ENCODE data around the gene CYFIP1. TPM values are rescaled to one million over a fixed set of nuclear protein-coding genes. Genes with fewer than 3 reads are reported as not detected.
A peak's percentile ranks its signal among the peaks of the same experiment; 100 is the strongest.

CYFIP1 gene
- total and polyA plus RNA-seq, 5 donors from 2014 or later = 1.1 to 7.6 (median 2.0) TPM

GRCh38 chr15:22873841-22874240, 106.3 kb downstream of the CYFIP1 start:
- ATAC-seq (ENCODE audit: low read depth in 2 of 2) (no peak), DNase-seq (no peak)

GRCh38 chr15:22872936-22873701, 107.0 kb downstream of the CYFIP1 start:
- Histone ChIP-seq H3K27ac (ENCODE audit: insufficient read depth, low read length, poor library complexity, severe bottlenecking) (no peak overlapping the region), H3K36me3 (ENCODE audit: control insufficient read depth, insufficient read depth, low read length) (peaks cover 15% of the 10 kb centered on the region), H3K4me3 (ENCODE audit: low read depth, low read length) (no peak overlapping the region), H3K27me3 (ENCODE audit: control insufficient read depth, insufficient read depth, low read length) (no peaks in the 10 kb centered on the region), H3K4me1 (ENCODE audit: control insufficient read depth, insufficient read depth, low read length, poor library complexity, severe bottlenecking) (no peaks in the 10 kb centered on the region), H3K9me3 (ENCODE audit: control insufficient read depth in 2 of 2, low read length in 2 of 2) (no peaks in the 10 kb centered on the region)
- H3K27ac Mint-ChIP-seq = no peak overlapping the region
- peaks cover 0 to 1% (median 0%) of the 10 kb centered on the region in 7 donors for H3K9me3 Mint-ChIP-seq
- no peak for DNase-seq
- no peak overlapping the region for H3K4me3 Mint-ChIP-seq
- no peaks in the 10 kb centered on the region for H3K27me3 Mint-ChIP-seq
- no peak for ATAC-seq (ENCODE audit: low read depth in 2 of 2)
- no peaks in the 10 kb centered on the region for H3K4me1 Mint-ChIP-seq
- peaks cover 5% of the 10 kb centered on the region for H3K36me3 Mint-ChIP-seq

More at GRCh38 chr15:22873841-22874240, 106.3 kb downstream of the CYFIP1 start:
- Histone ChIP-seq H3K4me3 (ENCODE audit: low read depth, low read length) (no peak overlapping the region), H3K9me3 (ENCODE audit: control insufficient read depth in 2 of 2, low read length in 2 of 2) (no peaks in the 10 kb centered on the region), H3K27ac (ENCODE audit: insufficient read depth, low read length, poor library complexity, severe bottlenecking) (no peak overlapping the region), H3K27me3 (ENCODE audit: control insufficient read depth, insufficient read depth, low read length) (no peaks in the 10 kb centered on the region), H3K4me1 (ENCODE audit: control insufficient read depth, insufficient read depth, low read length, poor library complexity, severe bottlenecking) (no peaks in the 10 kb centered on the region), H3K36me3 (ENCODE audit: control insufficient read depth, insufficient read depth, low read length) (peaks cover 9% of the 10 kb centered on the region)
- Mint-ChIP-seq H3K9me3 (peaks cover 0 to 1% (median 0%) of the 10 kb centered on the region in 7 donors), H3K4me1 (no peaks in the 10 kb centered on the region), H3K4me3 (no peak overlapping the region), H3K27ac (no peak overlapping the region), H3K27me3 (no peaks in the 10 kb centered on the region), H3K36me3 (peaks cover 9% of the 10 kb centered on the region)

GRCh38 chr15:22871481-22872086, 108.6 kb downstream of the CYFIP1 start:
- Histone ChIP-seq H3K27me3 (ENCODE audit: control insufficient read depth, insufficient read depth, low read length) (no peaks in the 10 kb centered on the region), H3K4me3 (ENCODE audit: low read depth, low read length) (no peak overlapping the region), H3K27ac (ENCODE audit: insufficient read depth, low read length, poor library complexity, severe bottlenecking) (no peak overlapping the region), H3K36me3 (ENCODE audit: control insufficient read depth, insufficient read depth, low read length) (peaks cover 24% of the 10 kb centered on the region), H3K9me3 (ENCODE audit: control insufficient read depth in 2 of 2, low read length in 2 of 2) (no peaks in the 10 kb centered on the region), H3K4me1 (ENCODE audit: control insufficient read depth, insufficient read depth, low read length, poor library complexity, severe bottlenecking) (no peaks in the 10 kb centered on the region)
- H3K27me3 Mint-ChIP-seq = no peaks in the 10 kb centered on the region
- H3K27ac Mint-ChIP-seq = peak overlapping the region in 2 of 3 donors; percentile 31 to 66
- H3K4me1 Mint-ChIP-seq = no peaks in the 10 kb centered on the region
- no peak for DNase-seq
- H3K9me3 Mint-ChIP-seq = peaks cover 0 to 1% (median 0%) of the 10 kb centered on the region in 7 donors
- ATAC-seq (ENCODE audit: low read depth in 2 of 2) = no peak
- peaks cover 9% of the 10 kb centered on the region for H3K36me3 Mint-ChIP-seq
- no peak overlapping the region for H3K4me3 Mint-ChIP-seq

GRCh38 chr15:22870865-22871264, 109.3 kb downstream of the CYFIP1 start:
- H3K27me3 Mint-ChIP-seq = no peaks in the 10 kb centered on the region
- no peaks in the 10 kb centered on the region for H3K4me1 Mint-ChIP-seq
- no peak for ATAC-seq (ENCODE audit: low read depth in 2 of 2)
- peaks cover 16% of the 10 kb centered on the region for H3K36me3 Mint-ChIP-seq
- Histone ChIP-seq H3K9me3 (ENCODE audit: control insufficient read depth in 2 of 2, low read length in 2 of 2) (no peaks in the 10 kb centered on the region), H3K27me3 (ENCODE audit: control insufficient read depth, insufficient read depth, low read length) (no peaks in the 10 kb centered on the region), H3K4me3 (ENCODE audit: low read depth, low read length) (no peak overlapping the region), H3K36me3 (ENCODE audit: control insufficient read depth, insufficient read depth, low read length) (peaks cover 31% of the 10 kb centered on the region), H3K4me1 (ENCODE audit: control insufficient read depth, insufficient read depth, low read length, poor library complexity, severe bottlenecking) (no peaks in the 10 kb centered on the region), H3K27ac (ENCODE audit: insufficient read depth, low read length, poor library complexity, severe bottlenecking) (no peak overlapping the region)
- H3K27ac Mint-ChIP-seq = no peak overlapping the region
- no peak for DNase-seq
- H3K9me3 Mint-ChIP-seq = peaks cover 0 to 1% (median 0%) of the 10 kb centered on the region in 7 donors
- H3K4me3 Mint-ChIP-seq = no peak overlapping the region

- Histone ChIP-seq H3K27ac (ENCODE audit: insufficient read depth, low read length, poor library complexity, severe bottlenecking) (no peak overlapping the region), H3K9me3 (ENCODE audit: control insufficient read depth in 2 of 2, low read length in 2 of 2) (no peaks in the 10 kb centered on the region), H3K36me3 (ENCODE audit: control insufficient read depth, insufficient read depth, low read length) (peaks cover 37% of the 10 kb centered on the region), H3K27me3 (ENCODE audit: control insufficient read depth, insufficient read depth, low read length) (no peaks in the 10 kb centered on the region), H3K4me3 (ENCODE audit: low read depth, low read length) (no peak overlapping the region), H3K4me1 (ENCODE audit: control insufficient read depth, insufficient read depth, low read length, poor library complexity, severe bottlenecking) (no peaks in the 10 kb centered on the region)
- no peak overlapping the region for H3K4me3 Mint-ChIP-seq
- ATAC-seq (ENCODE audit: low read depth in 2 of 2) (no peak), DNase-seq (no peak)
- H3K27ac Mint-ChIP-seq = peak overlapping the region in 1 of 3 donors; percentile 38
- peaks cover 20% of the 10 kb centered on the region for H3K36me3 Mint-ChIP-seq
- no peaks in the 10 kb centered on the region for H3K4me1 Mint-ChIP-seq
- H3K27me3 Mint-ChIP-seq = no peaks in the 10 kb centered on the region
- no peaks in the 10 kb centered on the region for H3K9me3 Mint-ChIP-seq
Measured at GRCh38 chr15:22869856-22870255, 110.3 kb downstream of the CYFIP1 start.

GRCh38 chr15:22868928-22869327, 111.2 kb downstream of the CYFIP1 start:
- Histone ChIP-seq H3K4me1 (ENCODE audit: control insufficient read depth, insufficient read depth, low read length, poor library complexity, severe bottlenecking) (no peaks in the 10 kb centered on the region), H3K4me3 (ENCODE audit: low read depth, low read length) (no peak overlapping the region), H3K9me3 (ENCODE audit: control insufficient read depth in 2 of 2, low read length in 2 of 2) (no peaks in the 10 kb centered on the region), H3K27ac (ENCODE audit: insufficient read depth, low read length, poor library complexity, severe bottlenecking) (no peak overlapping the region), H3K36me3 (ENCODE audit: control insufficient read depth, insufficient read depth, low read length) (peaks cover 44% of the 10 kb centered on the region), H3K27me3 (ENCODE audit: control insufficient read depth, insufficient read depth, low read length) (no peaks in the 10 kb centered on the region)
- no peak overlapping the region for H3K4me3 Mint-ChIP-seq
- H3K4me1 Mint-ChIP-seq = no peaks in the 10 kb centered on the region
- no peak for ATAC-seq (ENCODE audit: low read depth in 2 of 2)
- H3K27me3 Mint-ChIP-seq = no peaks in the 10 kb centered on the region
- peaks cover 24% of the 10 kb centered on the region for H3K36me3 Mint-ChIP-seq
- H3K27ac Mint-ChIP-seq = peak overlapping the region in 2 of 3 donors; percentile 32 to 49
- DNase-seq = no peak
- no peaks in the 10 kb centered on the region for H3K9me3 Mint-ChIP-seq

- Mint-ChIP-seq H3K4me1 (peaks cover 0 to 4% (median 2%) of the 10 kb centered on the region in 4 donors), H3K9me3 (no peaks in the 10 kb centered on the region), H3K27ac (peak overlapping the region in 1 of 3 donors; percentile 32), H3K27me3 (no peaks in the 10 kb centered on the region), H3K36me3 (peaks cover 28% of the 10 kb centered on the region), H3K4me3 (no peak overlapping the region)
- Histone ChIP-seq H3K36me3 (ENCODE audit: control insufficient read depth, insufficient read depth, low read length) (peaks cover 48% of the 10 kb centered on the region), H3K4me1 (ENCODE audit: control insufficient read depth, insufficient read depth, low read length, poor library complexity, severe bottlenecking) (no peaks in the 10 kb centered on the region), H3K27me3 (ENCODE audit: control insufficient read depth, insufficient read depth, low read length) (no peaks in the 10 kb centered on the region), H3K9me3 (ENCODE audit: control insufficient read depth in 2 of 2, low read length in 2 of 2) (no peaks in the 10 kb centered on the region), H3K4me3 (ENCODE audit: low read depth, low read length) (no peak overlapping the region), H3K27ac (ENCODE audit: insufficient read depth, low read length, poor library complexity, severe bottlenecking) (no peak overlapping the region)
- ATAC-seq (ENCODE audit: low read depth in 2 of 2) = no peak
- no peak for DNase-seq
Measured at GRCh38 chr15:22868495-22868894, 111.7 kb downstream of the CYFIP1 start.
